Endothelial cell of umbilical vein (primary cell): ENCODE measurements around the gene GPD2. TPM values are rescaled to one million over a fixed set of nuclear protein-coding genes. Genes with fewer than 3 reads are reported as not detected.

ENCODE experiments used
- BruUV-seq: library from RNA; stranded (reverse); fragments of 400-500 nt; replicated peaks from 2 replicates; lab custom pipeline; 2021; lab: Mats Ljungman, UMichigan
- CTCF ChIA-PET: fragments of 300-600, 350-600 bp; sonication (Branson Sonifier 250); formaldehyde crosslinking; loops from one replicate; lab custom pipeline; 2021; ENCODE audit warnings: antibody characterized with exemption, inconsistent platforms; lab: Charles Lee
- POLR2A ChIA-PET: fragments of 300-600, 350-600 bp; sonication (Branson Sonifier 250); formaldehyde crosslinking; loops from one replicate; lab custom pipeline; 2021; ENCODE audit warnings: antibody characterized with exemption, inconsistent platforms; lab: Charles Lee
- DNase-seq: peaks from one replicate; pipeline ENCODE4 v3.0.0-alpha.2; 2011; ENCODE audit warnings: low read depth, low spot score
- FAIRE-seq: peaks from 2 replicates; lab custom pipeline; 2011; peaks lifted over from hg19 to GRCh38; lab: Jason Lieb, UNC
- H2AFZ ChIP-seq: 2 replicates; pipeline ENCODE4 v1.6.0; 2012; ENCODE audit warnings: low read depth, low read length, control low read depth, inconsistent platforms
- H3K27ac ChIP-seq: 2 replicates; pipeline ENCODE4 v1.5.1; 2011; ENCODE audit warnings: low read depth, mild to moderate bottlenecking, control low read depth, low read length, moderate library complexity; ENCODE audit not compliant: insufficient read depth
- H3K27me3 ChIP-seq, 2 experiments: 2 replicates each; pipeline versions ENCODE4 v1.6.0 to v1.6.1; 2011; ENCODE audit warnings: low read length in 2 of 2, mixed read lengths in 1 of 2; ENCODE audit not compliant: control insufficient read depth in 2 of 2, insufficient read depth in 2 of 2
- H3K36me3 ChIP-seq, 2 experiments: 2 replicates in 1 of 2; 3 replicates in 1 of 2; pipeline ENCODE4 v1.5.1; 2011; ENCODE audit warnings: low read length in 2 of 2, mild to moderate bottlenecking in 1 of 2, moderate library complexity in 1 of 2; ENCODE audit not compliant: control insufficient read depth in 2 of 2, insufficient read depth in 2 of 2; ENCODE audit errors: extremely low read depth in 1 of 2
- H3K4me1 ChIP-seq: 3 replicates; pipeline ENCODE4 v1.5.1; 2011; ENCODE audit warnings: mild to moderate bottlenecking, low read length; ENCODE audit not compliant: control insufficient read depth, insufficient read depth; ENCODE audit errors: extremely low read depth
- H3K4me2 ChIP-seq: 2 replicates; pipeline ENCODE4 v1.6.1; 2011; ENCODE audit warnings: low read length, control low read depth, mixed read lengths; ENCODE audit not compliant: insufficient read depth
- H3K4me3 ChIP-seq, 3 experiments: fragments of 200-600 bp in 1 of 3; sonication (generic), shearing (Covaris generic) in 1 of 3; replicated peaks in 1 of 3; 2 replicates each; pipeline ENCODE4 v1.5.1; 2011 to 2016; ENCODE audit warnings: control low read depth in 3 of 3, low read length in 3 of 3, mild to moderate bottlenecking in 2 of 3, inconsistent platforms in 1 of 3, low read depth in 1 of 3, moderate library complexity in 1 of 3; ENCODE audit not compliant: insufficient read depth in 1 of 3
- H3K79me2 ChIP-seq: 2 replicates; pipeline ENCODE4 v1.6.0; 2012; ENCODE audit warnings: low read length, inconsistent platforms; ENCODE audit not compliant: control insufficient read depth, insufficient read depth
- H3K9ac ChIP-seq: replicated peaks from 2 replicates; pipeline ENCODE3; 2011; ENCODE audit warnings: low read length, control low read depth; ENCODE audit not compliant: insufficient read depth; ENCODE audit errors: extremely low read depth
- H3K9me1 ChIP-seq: replicated peaks from 3 replicates; pipeline ENCODE4 v1.6.0; 2011; ENCODE audit warnings: mild to moderate bottlenecking, low read length; ENCODE audit not compliant: control insufficient read depth, insufficient read depth; ENCODE audit errors: extremely low read depth
- H3K9me3 ChIP-seq: replicated peaks from 2 replicates; pipeline ENCODE4 v1.5.1; 2012; ENCODE audit warnings: low read length, inconsistent platforms; ENCODE audit not compliant: control insufficient read depth, insufficient read depth
- H4K20me1 ChIP-seq: replicated peaks from 2 replicates; pipeline ENCODE3; 2011; ENCODE audit warnings: mild to moderate bottlenecking, low read length; ENCODE audit not compliant: control insufficient read depth, insufficient read depth; ENCODE audit errors: extremely low read depth
- CTCF ChIP-seq, 2 donors: IDR thresholded peaks; 1 replicate in 1 of 2; 2 replicates in 1 of 2; pipeline ENCODE4 v1.5.1; 2011; ENCODE audit warnings: low read length in 2 of 2, mild to moderate bottlenecking in 2 of 2, moderate library complexity in 2 of 2, control low read depth in 1 of 2, inconsistent platforms in 1 of 2, low read depth in 1 of 2; ENCODE audit not compliant: insufficient read depth in 1 of 2; ENCODE audit errors: extremely low read depth in 1 of 2
- EZH2 ChIP-seq: IDR thresholded peaks from 2 replicates; pipeline ENCODE4 v1.6.1; 2012; ENCODE audit warnings: borderline replicate concordance, low read depth, mild to moderate bottlenecking, moderate library complexity, low read length, inconsistent platforms; ENCODE audit not compliant: severe bottlenecking
- FOS ChIP-seq: IDR thresholded peaks from 2 replicates; pipeline ENCODE4 v1.6.1; 2011; ENCODE audit warnings: mild to moderate bottlenecking, low read length, moderate library complexity, borderline replicate concordance; ENCODE audit not compliant: insufficient read depth
- GATA2 ChIP-seq: IDR thresholded peaks from 2 replicates; pipeline ENCODE4 v1.7.0; 2011; ENCODE audit warnings: low read depth, mild to moderate bottlenecking, moderate library complexity, mixed read lengths, low read length; ENCODE audit not compliant: insufficient read length, insufficient read depth
- JUN ChIP-seq: IDR thresholded peaks from 2 replicates; pipeline ENCODE4 v1.6.1; 2011; ENCODE audit warnings: borderline replicate concordance, low read depth; ENCODE audit not compliant: insufficient read length, insufficient read depth
- MAX ChIP-seq: IDR thresholded peaks from 2 replicates; pipeline ENCODE4 v1.6.1; 2011; ENCODE audit not compliant: insufficient read depth, insufficient read length
- MYC ChIP-seq: IDR thresholded peaks from one replicate; pipeline ENCODE4 v1.6.1; 2011; ENCODE audit warnings: mild to moderate bottlenecking, low read depth, low read length
- POLR2A ChIP-seq: IDR thresholded peaks from 2 replicates; pipeline ENCODE4 v1.6.1; 2012; ENCODE audit warnings: low read depth, mild to moderate bottlenecking, control low read depth, low read length
- POLR2AphosphoS5 ChIP-seq: IDR thresholded peaks from 2 replicates; pipeline ENCODE4 v1.6.1; 2012; ENCODE audit warnings: low read depth, mild to moderate bottlenecking, control low read depth, low read length, moderate library complexity; ENCODE audit not compliant: insufficient read depth
- dilution Hi-C: fragments of 300-500 bp; cut with MboI; formaldehyde crosslinking; loops from one replicate; pipeline ENCODE4 v1.15.0; 2019; ENCODE audit warnings: low sequenced_read_pairs; ENCODE audit not compliant: extremely low pct_ligation_motif_present
- intact Hi-C: fragments of 100-400 bp; cut with micrococcal nuclease; formaldehyde crosslinking; loops from one replicate; pipeline ENCODE4 v1.10.0; 2022
- polyA plus RNA-seq, 4 experiments: library from polyadenylated mRNA; depleted of rRNA in 3 of 4; stranded (reverse) in 3 of 4; unstranded in 1 of 4; fragments of >200 nt; gene quantifications; 2 replicates each; pipeline versions ENCODE4 v1.2.1 to v1.2.3, GENCODE V29; 2011 to 2012; ENCODE audit warnings: missing spikeins in 1 of 4
- total RNA-seq: library from RNA; stranded (reverse); gene quantifications from 2 replicates; pipeline ENCODE4 v1.2.3, GENCODE V29; 2021

GPD2 gene
- total and polyA plus RNA-seq, 2 donors (not counting 3 experiments of a cell fraction or from before 2014, with no cell fraction given): 6.6 to 37.0 TPM

GRCh38 chr2:156486147-156486546 is 50.0 kb downstream of the GPD2 start:
- Histone ChIP-seq H3K4me3 (no peak overlapping the region), H3K9ac (no peak overlapping the region), H3K79me2 (no peaks in the 10 kb centered on the region), H3K4me2 (no peak overlapping the region), H3K4me1 (no peaks in the 10 kb centered on the region), H3K36me3 (no peaks in the 10 kb centered on the region), H4K20me1 (no peaks in the 10 kb centered on the region), H3K27ac (no peak overlapping the region), H3K27me3 (no peaks in the 10 kb centered on the region), H3K9me1 (no peaks in the 10 kb centered on the region), H3K9me3 (no peaks in the 10 kb centered on the region), H2AFZ (no peak overlapping the region)
- no peak for FAIRE-seq
- ChIA-PET POLR2A (no interaction called here), CTCF (interaction anchor here (1.1 to 2.1 kb wide), 2 partner anchors 22 to 144 kb away, joined by 4 to 6 read pairs; no protein-coding TSS in a partner anchor)
- peak; percentile 14 for DNase-seq
- no TSS peak for BruUV-seq
- intact Hi-C loops (no loop called here), dilution Hi-C loops (no loop called here)
- TF ChIP-seq POLR2A (no peak), JUN (no peak), MYC (no peak), GATA2 (no peak), CTCF (IDR thresholded peaks at IDR 0.05; ENCODE audit: extremely low read depth in 1 of 2, insufficient read depth in 1 of 2, low read depth in 1 of 2, low read length in 2 of 2) (no peak), EZH2 (no peak), MAX (no peak), POLR2AphosphoS5 (no peak), FOS (no peak)
